KBM-7 (cell line): ENCODE data around the gene PWWP2A.

ENCODE experiments used
- DNase-seq: peaks from one replicate; pipeline ENCODE4 v3.0.0-alpha.2; 2015
- in situ Hi-C: fragments of 300-500 bp; cut with MboI; formaldehyde crosslinking; loops from 2 replicates; pipeline ENCODE4 v1.14.3; 2020; ENCODE audit warnings: low sequenced_read_pairs, low pct_unique_long_range_greater_than_20kb, mixed read lengths

The PWWP2A gene

GRCh38 chr5:160044391-160044804, 74.9 kb downstream of the PWWP2A start:
- no peak for DNase-seq
- in situ Hi-C loops, result no loop called here

GRCh38 chr5:160042671-160043070, 76.6 kb downstream of the PWWP2A start:
- no peak for DNase-seq
- in situ Hi-C loops, result no loop called here
